GM20000 (cell line): ENCODE measurements around the gene LAMB4.

Source experiments
- DNase-seq: peaks from one replicate; pipeline ENCODE4 v3.0.0; 2012; ENCODE audit warnings: low spot score
- CTCF ChIP-seq: IDR thresholded peaks from 2 replicates; pipeline ENCODE4 v1.5.1; 2012; ENCODE audit warnings: mild to moderate bottlenecking, control low read depth; ENCODE audit errors: extremely low read depth, missing control alignments

Gene LAMB4

GRCh38 chr7:107980671-107981190 is 149.4 kb downstream of the LAMB4 start:
- TF ChIP-seq CTCF: no peak
- no peak for DNase-seq

- no peak for DNase-seq
- TF ChIP-seq CTCF: no peak
Measured at GRCh38 chr7:107980171-107980570, 150.0 kb downstream of the LAMB4 start.

GRCh38 chr7:107978815-107979408 is 151.2 kb downstream of the LAMB4 start:
- no peak for DNase-seq
- no peak for TF ChIP-seq CTCF

GRCh38 chr7:107977048-107977447 is 153.1 kb downstream of the LAMB4 start:
- DNase-seq: no peak
- TF ChIP-seq CTCF: no peak

GRCh38 chr7:107976620-107977019 is 153.5 kb downstream of the LAMB4 start:
- no peak for TF ChIP-seq CTCF

GRCh38 chr7:107975394-107976013 is 154.7 kb downstream of the LAMB4 start:
- TF ChIP-seq CTCF: no peak
- DNase-seq: no peak

More at GRCh38 chr7:107976620-107977019, 153.5 kb downstream of the LAMB4 start:
- no peak for DNase-seq

GRCh38 chr7:107973861-107974260 is 156.3 kb downstream of the LAMB4 start:
- no peak for TF ChIP-seq CTCF

More at GRCh38 chr7:107973861-107974260, 156.3 kb downstream of the LAMB4 start:
- no peak for DNase-seq
